ENCODE measurements around the gene PFN1. TPM values are rescaled to one million over a fixed set of nuclear protein-coding genes. Genes with fewer than 3 reads are reported as not detected.
"Not testable (repeated sequence)": the region's sequence is repeated elsewhere in the genome, so short reads cannot be mapped to it uniquely, and the experiment has no call there.

The PFN1 gene
- total RNA-seq, 3 donors from 2014 or later, result 605 to 825 (median 723) TPM

DNA sequence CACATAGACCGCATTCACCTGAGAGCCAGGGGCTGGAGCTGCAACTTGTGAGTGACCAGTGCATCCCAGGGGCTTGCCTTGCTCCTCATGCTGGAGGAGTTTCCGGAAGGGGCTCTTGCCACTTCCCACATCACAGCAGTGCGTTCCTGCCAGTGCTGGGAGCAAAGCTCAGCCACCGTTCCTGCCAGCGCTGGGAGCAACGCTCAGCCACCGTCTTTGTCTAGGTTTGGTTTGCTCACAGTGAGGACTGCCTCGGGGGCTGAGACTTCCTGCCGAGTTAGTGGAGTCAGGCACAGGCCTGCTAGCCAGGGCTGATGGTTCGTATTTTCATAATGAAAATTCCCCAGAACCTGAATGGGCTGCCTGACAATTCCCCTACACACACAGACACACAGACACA is 40.0 kb downstream of the PFN1 start:
- no peak for ATAC-seq

DNA sequence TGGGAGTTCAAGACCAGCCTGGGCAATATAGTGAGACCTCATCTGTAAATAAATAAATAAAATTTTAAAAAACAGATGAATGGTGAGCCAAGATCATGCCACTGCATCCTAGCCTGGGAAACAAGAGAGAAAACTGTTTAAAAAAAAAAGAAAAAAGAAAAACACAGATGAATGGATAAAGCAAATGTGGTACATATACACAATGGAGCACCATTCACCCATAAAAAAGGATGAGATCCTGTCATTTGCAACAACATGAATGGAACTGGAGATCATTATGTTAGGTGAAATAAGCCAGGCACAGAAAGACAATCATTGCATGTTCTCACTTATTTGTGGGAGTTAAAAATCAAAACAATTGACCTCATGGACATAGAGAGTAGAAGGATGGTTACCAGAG is 41.7 kb downstream of the PFN1 start:
- not testable (repeated sequence) for ATAC-seq

More for the DNA sequence above, 40.0 kb downstream of the PFN1 start:
- peak in 2 of 3 donors; percentile 15 to 18 for DNase-seq
- Histone ChIP-seq H3K4me3 (no peak overlapping the region), H3K9me3 (no peaks in the 10 kb centered on the region), H3K4me1 (ENCODE audit: low read depth) (peaks cover 8% of the 10 kb centered on the region), H3K36me3 (ENCODE audit: low read depth) (no peaks in the 10 kb centered on the region)
- TF ChIP-seq, protein P1, sequence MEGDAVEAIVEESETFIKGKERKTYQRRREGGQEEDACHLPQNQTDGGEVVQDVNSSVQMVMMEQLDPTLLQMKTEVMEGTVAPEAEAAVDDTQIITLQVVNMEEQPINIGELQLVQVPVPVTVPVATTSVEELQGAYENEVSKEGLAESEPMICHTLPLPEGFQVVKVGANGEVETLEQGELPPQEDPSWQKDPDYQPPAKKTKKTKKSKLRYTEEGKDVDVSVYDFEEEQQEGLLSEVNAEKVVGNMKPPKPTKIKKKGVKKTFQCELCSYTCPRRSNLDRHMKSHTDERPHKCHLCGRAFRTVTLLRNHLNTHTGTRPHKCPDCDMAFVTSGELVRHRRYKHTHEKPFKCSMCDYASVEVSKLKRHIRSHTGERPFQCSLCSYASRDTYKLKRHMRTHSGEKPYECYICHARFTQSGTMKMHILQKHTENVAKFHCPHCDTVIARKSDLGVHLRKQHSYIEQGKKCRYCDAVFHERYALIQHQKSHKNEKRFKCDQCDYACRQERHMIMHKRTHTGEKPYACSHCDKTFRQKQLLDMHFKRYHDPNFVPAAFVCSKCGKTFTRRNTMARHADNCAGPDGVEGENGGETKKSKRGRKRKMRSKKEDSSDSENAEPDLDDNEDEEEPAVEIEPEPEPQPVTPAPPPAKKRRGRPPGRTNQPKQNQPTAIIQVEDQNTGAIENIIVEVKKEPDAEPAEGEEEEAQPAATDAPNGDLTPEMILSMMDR (IDR thresholded peaks at IDR 0.05), result no peak
- intact Hi-C loops (cut with DNase I, micrococcal nuclease), result no loop called here

DNA sequence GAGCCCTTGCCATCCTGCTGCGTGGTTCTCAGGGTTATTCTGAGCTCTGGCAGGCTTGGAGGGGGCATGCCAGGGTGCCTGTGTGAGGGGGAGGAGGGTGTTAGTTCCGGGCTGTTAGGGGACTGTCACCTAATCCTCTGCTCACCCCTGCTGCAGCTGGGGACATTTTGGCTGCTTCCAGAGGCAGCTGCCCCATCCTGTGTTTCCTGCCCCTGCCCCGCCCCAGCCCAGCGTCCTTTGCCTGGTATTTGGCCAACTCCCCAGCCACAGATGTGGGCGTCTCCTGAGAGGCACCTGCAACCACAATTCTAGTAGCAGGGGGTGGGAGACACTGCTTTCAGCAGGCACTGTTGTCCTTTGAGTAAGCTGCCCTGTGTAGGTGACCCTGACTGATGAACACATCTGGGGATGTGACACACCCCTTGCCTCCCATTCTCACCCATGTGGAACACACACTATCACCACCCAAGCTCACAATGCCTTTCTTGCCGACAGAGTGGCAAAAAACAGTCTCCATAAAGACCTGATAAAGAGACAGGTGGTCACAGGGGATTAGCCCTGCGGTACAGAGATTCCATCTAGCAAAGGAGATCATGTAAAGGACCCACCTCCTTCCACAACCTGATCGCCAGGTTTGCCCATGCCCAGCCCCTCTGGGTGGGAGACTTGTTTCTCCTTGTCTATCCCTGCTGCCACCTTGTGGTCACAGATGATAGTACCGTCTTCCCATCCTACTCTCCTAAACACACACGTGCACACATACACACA is 45.1 kb downstream of the PFN1 start, which contains the start of gene CHRNE:
Gene CHRNE (minus strand): TSS at position 48 of the 768 bp plus-strand sequence. CDS start 35 bp downstream, at position 13.
- intact Hi-C loops (cut with DNase I, micrococcal nuclease), result no loop called here

More for the DNA sequence above, 41.7 kb downstream of the PFN1 start:
- H3K9me3 ChIP-seq; DNase-seq; H3K4me3 ChIP-seq; H3K36me3 ChIP-seq (ENCODE audit: low read depth); intact Hi-C loops (cut with DNase I, micrococcal nuclease): not testable (repeated sequence)
- peaks cover 23% of the 10 kb centered on the region for H3K4me1 ChIP-seq (ENCODE audit: low read depth)

DNA sequence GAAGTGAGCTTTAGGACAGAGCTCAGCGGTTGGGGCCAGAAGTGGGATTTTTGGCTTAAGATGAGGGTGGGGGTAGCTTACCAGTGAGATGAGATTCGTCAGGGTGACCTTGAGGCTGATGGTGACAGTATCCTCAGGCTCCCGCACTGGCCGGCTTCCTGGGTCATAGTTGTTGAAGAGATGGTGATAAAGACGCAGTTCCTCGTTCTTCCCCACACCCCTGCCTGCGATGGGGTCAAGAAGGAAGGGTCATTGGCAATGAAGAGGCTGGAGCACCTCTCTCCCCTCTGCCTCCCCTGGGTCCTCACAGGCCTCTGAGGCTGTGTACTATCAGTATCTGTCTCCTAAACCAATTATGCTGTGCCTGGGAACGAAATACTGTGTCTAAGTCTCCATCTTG is 45.8 kb downstream of the PFN1 start:
- Histone ChIP-seq H3K4me3 (no peak overlapping the region), H3K4me1 (ENCODE audit: low read depth) (peaks cover 40% of the 10 kb centered on the region), H3K9me3 (no peaks in the 10 kb centered on the region), H3K36me3 (ENCODE audit: low read depth) (no peaks in the 10 kb centered on the region)
- intact Hi-C loops (cut with DNase I, micrococcal nuclease), result no loop called here
- TF ChIP-seq, protein P1 (IDR thresholded peaks at IDR 0.05), result no peak
- no peak for ATAC-seq
- DNase-seq, result peak in 2 of 3 donors; percentile 27 to 44

More for the DNA sequence above, 45.1 kb downstream of the PFN1 start, which contains the start of gene CHRNE:
- no peaks in the 10 kb centered on the region for H3K36me3 ChIP-seq (ENCODE audit: low read depth)
- DNase-seq (peak; percentile 74 to 95 (median 79)), ATAC-seq (peak; percentile 68)
- H3K4me3 ChIP-seq, result no peak within 1 kb of the TSS
- no peaks in the 10 kb centered on the region for H3K9me3 ChIP-seq
- H3K4me1 ChIP-seq (ENCODE audit: low read depth), result peaks cover 40% of the 10 kb centered on the region
- TF ChIP-seq, protein P1 (IDR thresholded peaks at IDR 0.05), result peak; percentile 63

DNA sequence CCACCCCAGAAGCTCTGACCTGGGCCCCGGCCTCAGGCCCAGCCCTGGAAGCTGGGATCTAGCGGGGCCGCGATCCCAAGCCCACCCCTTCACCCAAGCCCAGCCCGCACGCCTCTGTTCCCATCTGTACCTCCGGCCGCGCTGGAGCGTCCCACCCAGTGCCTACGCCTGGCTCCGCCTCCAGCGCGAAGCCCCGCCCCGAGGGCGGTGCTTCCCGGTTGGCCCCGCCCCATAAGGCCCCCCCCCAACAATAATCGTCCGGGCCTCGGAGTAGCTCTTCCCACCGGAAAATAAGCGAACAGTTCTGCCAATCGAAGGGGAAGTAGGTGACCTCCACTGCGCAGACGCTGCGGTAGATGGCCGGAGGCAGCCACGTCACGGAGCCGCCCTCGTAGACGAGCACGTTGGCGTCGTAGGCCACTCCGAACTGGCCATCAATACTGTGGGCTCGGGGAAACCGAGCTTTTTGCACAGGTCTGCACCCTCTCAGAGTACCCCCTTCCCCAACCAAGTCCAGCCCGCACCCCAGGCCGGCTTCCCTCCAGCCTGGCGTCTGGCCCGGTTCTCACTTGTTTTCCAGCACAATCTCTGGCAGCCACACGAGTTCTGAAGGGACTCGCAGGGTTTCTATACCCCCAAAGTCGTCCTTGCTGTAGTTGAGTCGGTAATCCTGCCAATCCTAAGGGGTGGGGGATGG is 46.5 kb downstream of the PFN1 start:
- H3K4me3 ChIP-seq, result no peak overlapping the region
- intact Hi-C loops (cut with DNase I, micrococcal nuclease), result no loop called here

More for the DNA sequence above, 46.5 kb downstream of the PFN1 start:
- TF ChIP-seq, protein P1 (IDR thresholded peaks at IDR 0.05), result no peak
- DNase-seq, result peak; percentile 25 to 83 (median 75)
- no peaks in the 10 kb centered on the region for H3K9me3 ChIP-seq
- peak; percentile 24 for ATAC-seq
- no peaks in the 10 kb centered on the region for H3K36me3 ChIP-seq (ENCODE audit: low read depth)
- peaks cover 40% of the 10 kb centered on the region for H3K4me1 ChIP-seq (ENCODE audit: low read depth)
